ELF-1 (cell line): ENCODE results near the gene MGAT4A.

Experiments used
- DNase-seq: peaks from one replicate; pipeline ENCODE4 v3.0.0-alpha.2; 2016; ENCODE audit warnings: low read depth, low spot score

Gene MGAT4A

DNA sequence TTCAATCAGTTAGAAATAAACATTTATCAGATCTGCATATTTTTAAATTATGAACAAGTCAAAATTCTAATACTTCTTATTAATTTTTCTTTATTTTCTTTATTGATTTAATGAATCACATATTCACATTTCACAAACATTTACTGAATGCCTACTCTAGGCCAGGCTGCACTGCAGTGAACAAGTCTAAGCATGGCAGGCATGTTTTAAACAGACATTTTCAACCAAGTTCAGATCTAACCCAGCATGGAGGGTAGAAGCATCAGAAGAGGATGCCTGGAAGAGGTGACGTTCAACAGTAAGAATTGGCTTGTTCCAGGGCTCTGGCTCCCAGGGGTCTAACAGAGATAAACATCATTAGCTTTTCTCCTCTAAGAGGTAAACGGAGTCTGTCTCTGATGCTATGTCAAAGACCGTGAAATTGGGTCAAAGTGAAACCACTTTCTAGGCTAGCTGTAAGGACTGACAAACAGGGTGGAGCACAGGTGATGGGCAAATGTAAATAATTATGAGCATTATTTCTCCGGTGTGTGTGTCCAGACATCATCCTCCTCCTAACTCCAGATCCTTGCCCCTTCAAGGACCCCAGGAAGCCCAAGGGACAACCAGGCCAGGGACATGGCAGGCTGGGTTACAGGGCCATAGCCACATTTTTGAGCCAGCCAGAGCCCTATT, 72.0 kb downstream of the MGAT4A start:
- DNase-seq: no peak

DNA sequence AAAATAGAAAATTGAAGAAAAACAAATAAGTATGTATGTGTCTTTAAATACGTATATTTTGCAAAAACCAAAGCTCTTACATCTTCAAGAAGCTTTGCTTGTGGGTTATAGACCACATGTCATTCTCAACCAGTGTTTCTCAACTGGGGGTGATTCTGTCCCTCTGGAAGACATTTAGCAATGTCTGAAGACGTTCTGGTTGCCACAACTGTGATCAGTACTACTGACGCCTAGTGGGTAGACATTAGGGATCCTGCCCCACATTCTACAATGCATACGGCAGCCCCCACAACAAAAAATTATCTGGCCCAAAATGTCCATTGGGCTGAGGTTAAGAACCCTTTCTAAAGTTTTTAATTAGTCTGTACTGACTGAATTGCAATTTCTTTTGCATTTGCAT, 74.1 kb downstream of the MGAT4A start:
- DNase-seq: no peak

DNA sequence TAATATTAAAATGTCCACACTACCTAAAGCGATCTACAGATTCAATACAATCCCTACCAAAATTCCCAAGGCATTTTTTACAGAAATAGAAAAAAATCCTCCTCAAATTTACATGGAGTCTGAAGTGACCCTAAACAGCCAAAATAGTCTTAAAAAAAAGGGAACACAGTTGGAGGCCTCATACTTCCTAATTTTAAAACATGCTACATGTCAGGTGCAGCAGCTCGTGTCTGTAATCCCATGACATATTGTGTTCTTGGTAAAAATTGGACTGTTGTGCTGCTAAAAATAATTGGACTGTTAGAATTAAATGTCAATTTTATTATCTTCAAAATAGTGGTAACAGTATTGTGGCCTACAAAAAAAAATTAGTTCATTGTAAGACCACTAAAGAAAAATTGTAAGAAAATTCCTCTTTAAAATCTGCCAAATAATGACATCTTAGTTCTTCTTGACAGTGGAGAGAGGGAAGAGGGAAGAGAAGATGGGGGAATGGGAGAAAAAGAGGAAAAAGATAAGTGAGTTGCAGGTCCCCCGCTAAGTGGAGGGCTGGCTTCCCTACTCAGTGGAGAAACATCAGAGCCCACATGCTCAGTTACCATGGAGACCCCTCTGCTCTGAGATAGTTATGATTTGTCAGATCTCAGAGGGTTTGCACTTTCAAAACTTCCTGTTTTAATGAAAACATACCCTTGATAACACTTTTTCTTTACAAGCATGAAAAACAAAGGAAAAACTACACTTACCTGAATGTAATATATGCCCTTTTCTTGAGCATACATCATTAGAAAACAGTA, 76.0 kb downstream of the MGAT4A start:
- DNase-seq: no peak

DNA sequence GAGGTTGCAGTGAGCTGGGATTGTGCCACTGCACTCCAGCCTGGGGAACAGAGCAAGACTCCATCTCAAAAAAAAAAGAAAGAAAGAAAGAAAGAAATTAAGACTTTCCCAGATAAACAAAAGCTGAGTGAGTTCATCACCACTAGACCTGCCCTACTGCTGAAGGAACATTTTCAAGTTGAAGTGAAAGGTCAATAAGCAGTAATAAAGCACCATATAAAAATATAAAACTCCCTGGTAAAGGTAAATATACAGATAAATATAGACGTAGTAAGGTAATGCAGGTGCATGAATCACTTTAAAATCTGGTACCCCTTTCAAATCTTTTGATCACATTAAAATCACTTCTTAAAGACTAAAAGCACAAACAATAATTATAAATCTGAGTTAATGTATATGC, 79.9 kb downstream of the MGAT4A start:
- no peak for DNase-seq

DNA sequence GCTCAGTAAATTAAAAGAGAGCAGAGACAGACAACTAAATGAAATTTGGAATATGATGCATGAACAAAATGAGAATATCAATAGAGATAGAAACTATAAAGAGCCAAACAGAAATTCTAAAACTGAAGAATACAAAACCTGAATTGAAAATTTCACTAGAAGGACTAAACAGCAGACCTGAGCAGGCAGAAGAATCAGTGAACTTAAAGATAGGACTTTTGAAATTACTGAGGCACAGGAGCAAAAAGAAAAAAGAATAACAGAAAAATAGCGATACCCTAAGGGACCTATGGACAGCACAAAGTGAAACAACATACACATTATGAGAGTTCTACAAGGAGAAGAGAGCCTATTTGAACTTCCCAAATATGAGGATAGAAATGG, 80.9 kb downstream of the MGAT4A start:
- DNase-seq: no peak

DNA sequence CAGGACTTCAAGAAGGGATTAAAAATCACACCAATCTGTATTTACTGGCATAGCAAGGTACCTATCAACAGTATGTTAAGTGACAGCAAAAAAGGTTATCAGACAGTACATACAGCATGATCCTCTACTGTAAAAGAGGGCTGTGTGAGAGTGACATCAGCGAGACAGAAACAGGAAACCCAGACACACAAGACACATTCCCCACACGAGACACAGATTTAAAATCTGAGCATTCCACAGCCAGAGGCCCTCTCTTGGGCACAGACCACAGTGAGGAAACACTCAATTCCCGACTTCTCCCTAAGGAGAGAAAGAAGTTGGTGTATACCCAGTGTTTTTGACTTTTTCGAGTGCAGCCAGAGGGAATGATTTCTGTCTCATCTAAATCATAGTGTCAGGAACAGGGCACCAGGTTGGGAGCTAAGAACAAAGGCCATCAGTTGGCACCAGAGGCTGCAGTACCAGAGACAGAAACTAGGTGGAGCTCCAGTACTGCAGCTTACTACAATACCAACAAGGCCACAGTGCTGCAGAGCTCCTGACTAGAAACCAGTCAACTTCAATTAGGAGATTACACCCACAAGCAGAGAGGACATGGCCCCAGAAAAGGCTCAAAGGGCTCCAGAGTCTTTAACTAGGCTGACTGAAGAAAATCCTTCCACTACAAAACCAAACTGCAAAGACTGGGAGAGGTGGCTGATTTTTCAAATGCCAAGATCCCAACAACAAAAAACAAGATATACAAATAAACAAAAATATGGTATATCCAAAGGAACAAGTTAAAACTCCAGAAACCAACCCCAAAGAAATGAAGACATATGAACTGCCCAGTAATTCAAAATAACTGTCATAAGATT, 81.6 kb downstream of the MGAT4A start:
- peak; percentile 96 for DNase-seq

DNA sequence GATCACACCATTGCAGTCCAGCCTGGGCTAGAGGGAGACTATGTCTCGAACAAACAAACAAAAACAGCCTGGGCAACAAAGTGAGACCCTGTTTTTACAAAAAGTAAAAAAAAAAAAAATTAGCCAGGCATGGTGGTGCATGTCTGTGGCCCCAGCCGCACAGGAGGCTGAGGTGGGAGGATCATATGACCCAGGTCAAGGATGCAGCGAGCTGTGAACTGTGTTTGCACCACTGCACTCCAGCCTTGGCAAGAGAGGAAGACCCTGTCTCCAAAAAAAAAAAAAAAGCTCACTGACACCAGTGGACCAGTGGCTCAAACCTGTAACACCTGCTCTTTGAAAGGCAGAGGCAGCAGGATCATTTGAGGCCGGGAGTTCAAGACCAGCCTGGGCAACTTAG, 82.5 kb downstream of the MGAT4A start:
- no peak for DNase-seq

DNA sequence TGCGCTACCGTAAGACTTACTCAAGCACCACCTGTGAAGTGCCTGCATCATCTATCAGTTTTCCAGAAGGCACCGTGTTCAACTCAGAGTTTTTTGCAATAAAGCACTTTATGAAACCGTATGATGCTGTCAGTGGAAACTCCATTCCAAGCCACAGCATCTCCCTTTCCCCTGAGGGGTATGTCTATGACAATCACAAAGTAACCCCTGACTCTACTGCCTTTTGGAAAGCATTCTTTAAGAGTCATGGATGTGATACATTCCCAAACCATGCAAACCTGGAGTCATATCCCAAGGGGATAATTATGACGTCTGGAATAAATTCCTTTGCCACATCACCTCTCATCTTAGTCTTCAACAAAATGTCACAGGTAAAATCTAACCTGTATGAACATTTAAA, 83.3 kb downstream of the MGAT4A start:
- no peak for DNase-seq

DNA sequence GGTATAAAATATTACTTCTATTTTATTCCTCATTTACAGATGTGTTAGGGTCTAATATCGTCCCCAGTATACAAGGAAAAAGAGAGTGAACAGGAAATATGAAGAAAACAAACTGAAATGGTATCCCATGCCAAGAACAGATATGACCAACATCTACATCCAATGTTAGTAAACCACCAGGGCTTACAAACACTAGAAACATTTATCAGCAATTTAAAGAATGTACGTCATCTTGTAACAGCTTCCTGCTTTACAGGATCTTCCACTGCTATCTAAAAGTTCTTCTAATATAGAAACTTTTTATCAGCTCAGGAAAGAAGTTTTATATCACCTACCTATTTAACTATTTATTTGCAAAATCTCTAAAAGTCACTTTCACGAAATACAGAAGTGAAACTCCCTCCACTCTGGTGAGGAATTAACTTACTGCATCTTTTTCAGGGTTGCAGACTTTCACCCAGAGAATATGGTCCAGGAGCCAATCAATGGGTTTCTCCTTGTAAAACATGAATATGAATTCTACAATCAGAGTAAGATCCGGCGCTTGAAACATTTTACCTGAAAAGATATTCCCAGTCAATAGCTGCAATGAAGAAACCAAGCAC, 87.3 kb downstream of the MGAT4A start:
- DNase-seq: no peak

DNA sequence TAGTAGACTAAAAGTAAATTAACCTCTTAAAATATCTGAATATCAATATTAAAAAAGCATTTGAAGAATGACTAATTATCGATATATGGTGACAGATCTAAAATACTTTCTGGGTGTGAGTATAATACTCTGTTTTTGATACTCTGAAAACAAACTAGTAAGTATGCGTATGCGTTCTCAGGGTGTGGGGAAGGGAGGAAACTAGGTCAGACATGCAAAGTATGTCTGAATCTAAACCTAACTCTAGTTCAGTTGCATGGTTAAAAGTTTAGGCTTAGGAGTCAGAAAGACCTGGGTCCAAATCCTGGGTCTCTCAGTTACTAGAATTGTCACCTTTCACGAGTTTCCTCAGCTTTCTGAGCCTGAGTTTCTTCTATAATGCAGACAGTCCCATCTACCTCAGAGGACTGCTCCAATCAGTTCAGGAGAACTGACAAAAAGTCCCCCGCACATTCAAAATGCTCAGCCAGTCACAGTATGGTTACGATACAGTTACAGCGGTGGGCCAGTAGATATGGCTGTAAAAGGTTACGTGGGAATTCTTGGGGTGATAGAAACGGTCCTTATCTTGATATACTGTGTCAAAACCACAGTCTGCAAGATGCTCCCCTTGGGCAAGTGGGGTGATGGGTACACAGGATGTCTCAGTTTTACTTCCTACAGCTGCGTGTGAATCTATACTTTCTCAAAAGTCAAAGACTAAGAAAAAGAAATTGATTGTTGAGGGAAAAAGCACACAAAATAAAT, 93.4 kb downstream of the MGAT4A start:
- DNase-seq: no peak

DNA sequence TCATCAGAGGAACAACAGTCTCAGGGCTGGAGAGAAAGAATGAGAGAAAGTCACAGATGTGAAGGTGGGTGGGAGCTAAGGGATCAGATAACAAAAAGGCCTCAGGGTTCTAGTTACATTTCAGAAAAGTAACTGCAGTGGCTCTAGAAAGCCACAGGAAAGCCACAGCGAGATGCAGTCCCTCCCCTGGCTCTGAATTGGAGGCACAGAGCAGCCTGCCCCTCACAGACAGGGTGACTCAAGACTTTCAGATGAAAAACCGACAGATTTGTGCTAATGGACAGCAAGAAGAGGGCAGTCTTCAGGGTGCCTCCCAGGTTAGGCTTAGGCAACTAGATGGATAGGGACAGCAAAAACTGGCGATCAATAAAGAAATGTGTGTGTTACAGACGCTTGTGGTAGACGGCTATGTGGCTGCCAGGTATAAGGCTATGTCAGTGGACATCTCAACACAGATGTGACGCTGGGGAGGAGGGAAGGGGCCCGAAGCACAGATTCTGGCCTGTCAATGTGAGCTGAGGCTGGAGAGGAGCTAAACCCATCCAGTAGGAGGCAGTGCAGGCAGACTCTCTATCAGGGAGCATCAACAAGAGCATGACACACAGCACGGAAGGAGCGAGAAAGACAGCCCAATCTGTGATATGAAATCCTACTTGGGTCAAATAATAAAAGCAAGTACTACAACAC, 96.4 kb downstream of the MGAT4A start:
- peak; percentile 78 for DNase-seq

DNA sequence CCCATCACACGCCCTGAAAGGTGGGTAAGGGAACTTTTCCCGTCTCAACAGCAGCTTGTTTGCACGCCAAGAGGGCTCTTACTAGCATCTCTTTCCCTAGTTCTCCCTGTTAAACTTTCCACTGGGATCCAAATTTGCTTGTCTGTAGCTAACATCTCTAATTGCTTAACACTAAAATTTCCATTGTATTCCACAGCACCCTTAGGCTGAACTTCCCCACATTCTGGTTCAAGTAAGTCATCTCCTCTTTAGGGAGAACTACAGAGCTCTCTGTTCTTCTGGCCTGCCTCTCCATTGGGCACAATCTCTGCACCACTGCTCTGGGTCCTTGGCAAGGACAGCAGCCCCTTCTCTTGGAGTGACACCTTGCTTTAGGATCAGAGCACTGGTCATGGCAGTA, 98.6 kb downstream of the MGAT4A start:
- no peak for DNase-seq

DNA sequence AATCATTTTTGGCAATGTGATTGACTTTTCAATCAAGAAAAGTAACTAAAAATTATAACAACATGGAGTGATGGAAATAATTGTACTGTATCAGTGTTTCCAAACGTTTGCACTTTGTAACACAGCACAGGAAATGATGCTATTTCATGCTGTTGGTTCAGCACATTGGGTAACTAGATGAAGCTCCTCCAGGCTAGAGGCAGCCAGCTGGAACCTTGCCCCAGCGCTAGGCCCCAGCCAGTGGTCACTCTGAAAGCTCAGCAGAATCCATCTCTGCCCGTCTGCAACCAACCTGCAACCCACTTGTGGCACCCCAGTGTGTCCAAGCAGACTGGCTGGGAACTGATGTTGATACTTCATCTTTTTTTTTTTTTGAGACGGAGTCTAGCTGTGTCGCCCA, 107.3 kb downstream of the MGAT4A start:
- no peak for DNase-seq

DNA sequence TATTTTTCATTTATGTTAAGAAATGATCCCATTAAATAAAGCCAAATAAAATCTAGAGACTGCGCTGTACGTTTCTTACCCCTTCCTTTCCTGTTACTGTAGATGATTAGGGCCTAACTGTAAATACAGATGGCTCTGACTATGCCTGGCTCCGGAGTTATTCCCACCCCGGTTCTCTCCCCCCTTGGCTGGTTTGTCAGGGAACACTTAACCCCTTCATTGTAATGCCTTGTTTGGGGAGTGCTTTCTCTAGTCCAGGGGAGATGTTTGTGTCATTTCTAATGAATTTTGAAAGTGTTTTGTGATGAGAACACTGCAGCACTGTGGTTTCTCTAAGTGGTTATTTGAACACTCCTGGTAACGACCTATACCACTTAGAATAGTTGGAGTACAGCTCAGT, 113.8 kb downstream of the MGAT4A start:
- DNase-seq: no peak

DNA sequence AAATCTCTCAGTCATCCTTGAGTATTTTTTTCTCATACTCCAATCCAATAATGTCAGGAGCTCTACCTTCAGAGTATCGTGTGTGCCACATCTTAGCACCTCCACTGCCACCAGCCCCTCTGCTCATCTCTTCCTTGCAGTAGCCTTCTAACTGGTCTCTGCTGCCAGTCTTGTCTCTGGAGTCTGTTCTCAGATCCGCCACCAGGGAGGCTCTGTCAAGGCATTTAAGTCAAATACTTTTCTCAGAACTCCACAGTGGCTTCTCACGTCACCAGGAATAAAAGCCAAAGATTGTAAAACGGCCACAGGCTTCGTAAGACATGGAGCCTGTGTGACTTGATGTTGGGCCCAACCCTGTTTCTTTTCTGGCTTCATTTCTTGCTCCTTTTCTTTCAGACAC, 115.5 kb downstream of the MGAT4A start:
- DNase-seq: no peak

DNA sequence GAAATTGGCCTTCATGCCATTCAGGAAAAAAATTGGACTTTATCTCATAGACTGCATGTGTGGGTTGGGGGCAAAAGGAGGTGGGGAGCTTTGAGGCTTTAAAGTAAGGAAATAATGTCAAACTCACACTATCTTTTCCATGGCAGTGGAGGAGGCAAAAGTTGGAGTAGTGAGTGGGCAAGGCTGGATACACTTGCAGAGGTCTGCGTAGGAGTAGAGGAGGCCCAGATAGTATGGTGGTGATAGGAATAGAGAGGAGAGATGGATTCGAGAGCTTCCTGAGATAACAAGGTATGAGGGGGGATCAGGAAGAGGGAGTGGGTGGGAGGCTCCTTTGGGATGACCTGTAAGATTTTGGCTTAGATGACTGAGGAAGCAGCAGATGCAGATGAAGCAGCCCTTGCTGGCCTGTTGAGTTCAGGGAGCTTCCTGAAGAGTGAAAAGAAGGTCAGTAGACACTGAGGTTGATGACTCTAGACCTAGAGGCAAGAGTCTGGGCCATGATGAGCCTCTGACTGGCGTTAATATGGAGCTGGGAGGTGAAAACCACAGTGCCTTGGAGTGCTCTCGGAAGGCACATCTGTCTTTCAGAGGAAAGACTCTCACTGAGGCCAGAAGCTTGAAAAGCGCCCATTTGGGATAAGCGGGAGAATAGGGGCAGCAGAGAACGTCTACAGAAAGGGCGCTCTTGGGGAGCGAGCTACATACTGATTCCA, 116.8 kb downstream of the MGAT4A start:
- DNase-seq: no peak

DNA sequence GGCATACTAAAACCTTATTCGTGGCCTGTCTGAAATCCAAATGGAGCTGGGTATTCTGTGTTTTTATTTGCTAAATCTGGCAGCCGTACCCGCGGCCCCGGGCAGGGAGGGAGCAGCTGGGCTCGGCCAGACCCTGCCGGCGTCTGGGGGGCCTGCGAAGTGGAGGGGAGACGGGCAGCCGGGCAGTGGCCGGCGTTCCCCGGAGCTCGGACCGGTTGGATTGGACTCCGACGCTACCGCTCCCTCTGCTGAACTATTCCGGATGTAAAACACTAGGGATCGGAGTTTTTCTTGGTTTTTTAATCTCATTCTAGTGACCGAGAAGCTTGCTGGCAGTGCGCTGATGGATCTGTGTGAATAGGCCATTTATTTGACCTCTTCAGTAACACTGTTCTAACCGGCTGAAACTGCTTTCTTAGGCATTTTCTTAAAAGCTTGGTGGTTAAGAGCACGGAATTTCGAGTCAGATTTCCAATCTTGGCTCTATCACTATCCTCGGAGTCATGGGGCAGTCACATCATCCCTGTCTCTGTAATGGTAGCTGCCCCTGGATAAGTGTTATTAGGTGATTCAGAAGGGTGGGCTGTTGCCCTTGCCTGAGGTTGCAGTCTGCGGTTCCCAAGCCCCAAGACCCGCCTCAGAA, 121.8 kb downstream of the MGAT4A start:
- DNase-seq: peak; percentile 45

DNA sequence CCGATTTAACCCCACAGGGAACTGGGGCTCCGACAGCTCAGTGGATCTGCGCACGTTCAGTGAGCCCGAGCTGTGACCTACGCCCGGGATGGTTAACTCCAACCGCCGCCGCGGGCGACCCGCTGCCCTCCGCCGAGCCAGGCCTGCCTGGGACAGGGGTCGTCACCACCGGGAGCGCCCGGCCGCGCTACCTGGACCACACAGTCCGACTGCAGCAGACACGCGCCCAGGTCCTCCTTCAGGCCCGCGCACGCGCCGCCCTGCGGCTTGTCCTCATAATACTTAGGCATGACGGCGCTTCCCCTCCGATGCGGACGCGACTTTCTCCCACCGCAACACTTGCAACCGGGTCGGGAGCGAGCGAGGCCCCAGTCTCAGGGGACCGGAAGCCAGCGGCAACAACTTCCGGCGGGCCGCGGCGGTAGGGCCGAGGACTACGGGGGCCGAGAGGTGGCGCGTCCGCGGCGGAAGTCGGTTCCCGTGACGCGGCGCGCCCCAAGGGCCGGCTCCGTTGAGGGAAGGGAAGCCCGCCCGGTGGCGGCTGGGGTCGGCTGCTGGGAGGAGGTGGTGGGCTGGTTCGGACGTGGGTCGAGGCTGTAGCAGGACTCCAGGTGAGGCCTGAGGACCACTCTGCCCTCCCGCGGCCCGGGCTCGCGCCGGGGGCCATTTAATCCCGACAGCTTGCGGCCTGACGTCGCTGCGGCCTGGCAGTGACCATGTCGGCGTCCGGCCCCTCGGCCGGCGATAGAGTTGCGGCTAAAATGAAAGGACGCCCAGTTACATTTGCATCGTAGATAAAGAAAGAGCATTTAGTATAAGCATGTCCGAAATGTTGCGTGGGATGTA, 122.6 kb downstream of the MGAT4A start, which contains the start of the genes COA5 and UNC50:
Gene COA5, minus strand, starts transcription at position 397 of the 846 bp plus-strand sequence. Its CDS starts 107 bp downstream, at position 290.
Gene UNC50, plus strand, starts transcription at position 474 of the 846 bp plus-strand sequence. CDS start 1,171 bp downstream, outside the sequence.
- peak; percentile 92 for DNase-seq
